Measurements from ENCODE around the gene ZNF263.

The ZNF263 gene

DNA sequence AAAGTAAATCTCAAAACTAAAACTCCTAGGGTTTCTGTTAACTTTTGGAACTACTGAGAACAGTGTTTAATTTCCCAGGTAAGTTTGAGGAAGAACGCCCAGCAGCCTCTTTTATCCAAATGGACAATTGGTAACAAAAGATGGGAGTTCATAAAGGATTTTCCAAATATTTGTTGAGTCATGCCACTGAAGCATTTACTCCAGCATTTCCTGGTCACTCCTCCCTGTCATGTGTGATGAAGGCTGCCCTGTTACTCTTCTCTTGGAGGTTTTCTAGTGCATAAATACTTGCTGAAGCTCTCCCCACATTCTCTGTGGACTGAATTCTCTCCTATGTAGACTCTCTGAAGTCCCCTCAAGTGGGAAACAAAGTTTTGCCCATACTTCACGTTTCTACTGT, 38.5 kb downstream of the ZNF263 start:
- DNase-seq (ENCODE audit: low read depth, low spot score) = no peak

DNA sequence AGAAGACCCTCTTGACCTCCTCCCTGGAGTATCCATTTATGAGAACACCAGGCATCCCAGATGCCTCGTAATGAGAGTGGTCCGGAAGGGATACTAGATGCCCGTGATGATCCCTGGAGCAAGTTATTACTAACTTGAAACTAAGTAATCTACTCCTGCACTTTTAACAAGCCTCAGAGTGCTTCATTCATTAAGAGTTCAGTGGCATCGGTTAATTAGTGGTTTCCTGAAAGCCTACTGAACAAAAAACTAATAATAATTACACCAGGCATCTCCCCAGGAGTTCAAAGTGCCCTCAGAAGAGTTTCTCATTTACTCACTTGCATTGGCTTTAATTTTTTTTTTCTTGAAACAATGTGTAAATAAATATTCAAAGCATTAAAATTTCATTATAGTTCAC, 44.2 kb downstream of the ZNF263 start:
- DNase-seq (ENCODE audit: low read depth, low spot score) = no peak

DNA sequence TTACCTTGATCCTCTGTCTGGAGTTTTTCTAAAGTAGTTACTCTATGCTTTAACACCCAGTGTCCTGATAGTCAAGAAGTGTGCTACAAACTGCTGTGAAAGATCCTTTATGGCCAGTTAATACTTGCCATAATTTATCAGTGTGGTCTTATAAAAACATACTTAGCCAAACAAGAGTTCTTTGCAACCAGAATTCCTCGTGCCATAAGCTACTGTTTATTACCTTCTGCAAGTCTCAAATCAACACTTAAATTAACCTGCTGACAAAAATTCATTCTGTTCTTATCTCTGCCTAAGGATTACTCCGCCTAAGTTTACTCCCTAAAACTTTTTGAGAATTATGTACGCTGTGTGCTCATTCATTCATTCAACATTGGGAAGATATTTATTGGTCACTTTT, 44.8 kb downstream of the ZNF263 start:
- DNase-seq (ENCODE audit: low read depth, low spot score) = no peak

DNA sequence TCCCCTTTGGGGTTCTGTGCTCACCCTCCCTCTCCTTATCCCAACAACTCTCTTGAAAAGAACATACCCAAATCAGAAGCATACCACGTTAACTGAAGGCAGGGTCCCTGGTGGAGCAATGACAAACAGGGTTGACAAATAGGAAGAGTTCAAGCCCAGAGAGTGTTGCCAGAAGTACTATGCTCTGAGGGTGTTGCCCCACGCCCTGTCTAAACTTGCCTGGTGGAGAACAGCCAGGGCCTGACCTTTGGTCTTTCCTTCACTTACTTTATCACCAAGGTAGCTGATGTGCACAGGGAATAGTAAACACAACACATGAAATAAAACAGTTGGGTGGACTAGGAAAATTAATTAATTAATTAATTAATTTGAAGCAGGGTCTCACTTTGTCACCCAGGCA, 45.4 kb downstream of the ZNF263 start:
- DNase-seq (ENCODE audit: low read depth, low spot score) = no peak

Measured in smooth muscle cell of the brain vasculature (primary cell).